Measurements from ENCODE around the gene CPED1.

Gene CPED1

DNA sequence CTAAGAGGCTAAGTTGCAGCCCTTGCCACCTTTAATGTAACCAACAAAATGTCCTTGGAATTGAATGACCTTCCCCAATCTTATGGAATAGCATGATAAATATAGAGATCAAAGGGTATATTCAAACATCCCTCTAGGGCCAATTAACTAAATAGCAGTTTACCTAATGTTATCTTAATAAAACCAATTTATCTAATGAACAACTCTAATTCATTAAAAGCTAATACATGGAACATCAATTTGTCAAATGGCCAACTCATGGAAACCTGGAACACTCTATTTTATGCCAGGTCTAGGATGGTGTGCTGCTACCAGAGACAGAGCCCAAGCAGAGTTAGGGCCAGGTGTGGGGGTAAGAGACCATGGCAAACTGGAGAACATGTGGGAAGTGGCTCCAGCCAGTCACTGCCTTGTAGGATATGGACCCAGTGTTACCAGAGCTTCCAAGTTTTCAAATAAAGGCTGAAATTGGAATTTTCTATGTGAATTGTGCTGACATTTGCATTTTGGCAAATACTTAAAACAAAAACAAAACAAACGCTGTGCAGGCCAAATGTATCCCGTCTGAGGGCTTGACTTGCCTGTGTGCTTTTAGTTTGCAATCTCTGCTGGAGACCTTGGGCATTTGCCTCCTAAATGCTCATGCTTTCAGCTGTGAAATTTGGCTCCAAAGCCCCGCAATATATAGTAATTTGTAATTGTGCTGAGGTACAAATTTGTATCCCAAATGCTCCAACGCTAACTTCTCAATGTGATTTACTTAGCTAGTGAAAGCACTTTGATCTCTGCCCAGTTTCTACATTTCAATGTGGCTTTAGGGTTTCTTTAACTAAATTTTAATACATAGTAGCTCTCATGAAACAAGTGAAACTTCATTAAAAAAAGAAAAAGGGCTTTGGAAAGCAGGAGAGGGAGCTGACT, 55.1 kb downstream of the CPED1 start:
- TF ChIP-seq CTCF (IDR thresholded peaks at IDR 0.05; ENCODE audit: low read depth, low read length), result no peak

DNA sequence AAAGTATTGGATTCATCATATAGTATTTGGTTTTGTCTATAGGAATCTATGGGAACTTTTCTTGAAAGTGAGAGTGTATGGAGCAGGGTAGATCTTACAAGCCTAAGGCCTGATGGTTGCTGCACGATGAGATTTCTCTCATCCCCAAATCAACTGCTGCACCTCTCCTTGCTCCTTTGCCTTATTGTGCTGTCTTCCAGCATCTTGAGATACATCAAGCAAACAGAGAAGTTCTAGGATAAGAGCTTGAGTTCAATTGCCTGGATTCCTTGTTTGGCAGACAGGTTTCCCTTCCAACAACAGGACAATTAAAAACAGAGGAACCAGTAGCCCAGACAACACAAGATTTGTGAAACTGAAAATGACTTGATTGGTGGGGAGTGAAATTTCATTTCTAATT, 56.6 kb downstream of the CPED1 start:
- DNase-seq (ENCODE audit: extremely low read depth, low read depth), result no peak

More for the DNA sequence above, 55.1 kb downstream of the CPED1 start:
- DNase-seq (ENCODE audit: extremely low read depth, low read depth), result no peak

GRCh38 chr7:121046009-121046408, 57.5 kb downstream of the CPED1 start:
- no peak for TF ChIP-seq CTCF (IDR thresholded peaks at IDR 0.05; ENCODE audit: low read depth, low read length)
- no peak for DNase-seq (ENCODE audit: extremely low read depth, low read depth)

More for the DNA sequence above, 56.6 kb downstream of the CPED1 start:
- TF ChIP-seq CTCF (IDR thresholded peaks at IDR 0.05; ENCODE audit: low read depth, low read length), result no peak

GRCh38 chr7:121046893-121047468, 58.5 kb downstream of the CPED1 start:
- no peak for DNase-seq (ENCODE audit: extremely low read depth, low read depth)
- TF ChIP-seq CTCF (IDR thresholded peaks at IDR 0.05; ENCODE audit: low read depth, low read length), result no peak

DNA sequence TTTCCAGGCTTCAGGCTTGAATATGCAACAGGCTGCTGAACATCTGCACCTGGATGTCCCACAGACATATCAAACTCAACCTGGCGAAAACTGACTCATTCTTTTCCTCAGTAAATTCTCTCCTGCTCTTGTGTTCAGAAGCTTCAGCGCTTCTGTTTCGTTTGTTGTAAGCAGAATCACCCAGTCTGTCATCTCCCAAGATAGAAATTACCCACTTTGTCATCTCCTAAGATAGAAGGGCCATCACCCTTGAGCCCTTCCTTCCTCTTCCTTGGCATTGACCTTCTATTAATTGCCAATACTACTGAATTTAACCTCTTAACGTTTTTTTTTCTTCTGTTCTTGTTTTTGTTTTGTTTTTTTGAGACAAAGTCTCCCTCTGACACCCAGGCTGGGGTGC, 59.7 kb downstream of the CPED1 start:
- no peak for TF ChIP-seq CTCF (IDR thresholded peaks at IDR 0.05; ENCODE audit: low read depth, low read length)
- no peak for DNase-seq (ENCODE audit: extremely low read depth, low read depth)

GRCh38 chr7:121049028-121049791, 60.7 kb downstream of the CPED1 start:
- no peak for TF ChIP-seq CTCF (IDR thresholded peaks at IDR 0.05; ENCODE audit: low read depth, low read length)
- no peak for DNase-seq (ENCODE audit: extremely low read depth, low read depth)

Measured in AG09319 (cell line).